A549 (cell line): ENCODE measurements around the gene EFEMP2. TPM values are rescaled to one million over a fixed set of nuclear protein-coding genes. Genes with fewer than 3 reads are reported as not detected.

Experiments
- ATAC-seq, 2 experiments: fragments of 200-7000 bp in 1 of 2; fragments of >200 bp in 1 of 2; cut with Nextera tagmentation in 1 of 2; cut with Tn5 transposase in 1 of 2; 3 replicates each; pipeline versions ENCODE4 v1.8.0 to v1.9.1; 2018 to 2020; ENCODE audit warnings: mild to moderate bottlenecking in 1 of 2, moderate library complexity in 1 of 2
- CTCF ChIA-PET: fragments of 300-600 bp; sonication (Branson Sonifier 250); formaldehyde crosslinking; extraction: SDS; loops from one replicate; lab custom pipeline; 2021; ENCODE audit warnings: antibody characterized with exemption, inconsistent platforms; lab: Yijun Ruan, JAX
- POLR2A ChIA-PET: fragments of 350-600 bp; formaldehyde crosslinking; extraction: SDS; loops from one replicate; lab custom pipeline; 2021; ENCODE audit warnings: antibody characterized with exemption, inconsistent platforms; lab: Yijun Ruan, JAX
- DNase-seq, 2 experiments: peaks; one replicate each; pipeline versions ENCODE4 v3.0.0 to v3.0.0-alpha.2; 2011 to 2016; ENCODE audit warnings: low read depth in 1 of 2, low spot score in 1 of 2
- FAIRE-seq: peaks from 2 replicates; lab custom pipeline; 2011; peaks lifted over from hg19 to GRCh38; lab: Jason Lieb, UNC
- H3K27ac ChIP-seq, 2 experiments: fragments of >200 bp; sonication (Bioruptor Twin); formaldehyde crosslinking; 3 replicates each; pipeline ENCODE4 v1.5.1; 2016 to 2017
- H3K4me1 ChIP-seq: fragments of >200 bp; sonication (Bioruptor Twin); formaldehyde crosslinking; 3 replicates; pipeline ENCODE4 v1.6.1; 2016
- H3K4me2 ChIP-seq: fragments of >200 bp; sonication (Bioruptor Twin); formaldehyde crosslinking; 3 replicates; pipeline ENCODE4 v1.6.1; 2016
- H3K4me3 ChIP-seq: fragments of >200 bp; sonication (Bioruptor Twin); formaldehyde crosslinking; 3 replicates; pipeline ENCODE4 v1.5.1; 2016
- H3K9me3 ChIP-seq: fragments of >200 bp; sonication (Bioruptor Twin); formaldehyde crosslinking; 3 replicates; pipeline ENCODE4 v1.6.1; 2016
- BHLHE40 ChIP-seq: IDR thresholded peaks from 2 replicates; pipeline ENCODE4 v1.6.1; 2012; ENCODE audit warnings: low read depth, low read length, inconsistent platforms
- FOSL2 ChIP-seq, 2 experiments: fragments of 450-650 bp in 1 of 2; fragments of >200 bp in 1 of 2; sonication (Bioruptor Twin) in 1 of 2; formaldehyde crosslinking; IDR thresholded peaks; 2 replicates each; pipeline versions ENCODE4 v1.5.0 to v1.6.1; 2016 to 2020; ENCODE audit warnings: mild to moderate bottlenecking in 1 of 2, moderate library complexity in 1 of 2
- FOXS1 ChIP-seq: fragments of 250-450 bp; sonication (Bioruptor Pico); IDR thresholded peaks from 2 replicates; pipeline ENCODE4 v1.5.0; 2020; ENCODE audit warnings: mild to moderate bottlenecking, moderate library complexity
- GATA3 ChIP-seq: IDR thresholded peaks from 2 replicates; pipeline ENCODE4 v1.6.1; 2012; ENCODE audit warnings: borderline replicate concordance
- HOXA7 ChIP-seq: fragments of 250-450 bp; sonication (Bioruptor Pico); IDR thresholded peaks from 2 replicates; pipeline ENCODE4 v1.5.0; 2020; ENCODE audit warnings: mild to moderate bottlenecking, moderate library complexity
- JUN ChIP-seq, 2 experiments: fragments of >200 bp; sonication (Bioruptor Twin); formaldehyde crosslinking; IDR thresholded peaks; 2 replicates in 1 of 2; 3 replicates in 1 of 2; pipeline ENCODE4 v1.6.1; 2016 to 2017
- JUNB ChIP-seq: fragments of >200 bp; sonication (Bioruptor Twin); formaldehyde crosslinking; IDR thresholded peaks from 2 replicates; pipeline ENCODE4 v1.6.1; 2016
- MAZ ChIP-seq: fragments of 150-350 bp; IDR thresholded peaks from 2 replicates; pipeline ENCODE4 v1.6.1; 2014; ENCODE audit warnings: antibody characterized with exemption, low read depth, low read length, borderline replicate concordance
- NFE2L2 ChIP-seq: fragments of 150-350 bp; conservative IDR thresholded peaks from 2 replicates; pipeline ENCODE4 v1.6.1; 2014; ENCODE audit warnings: low read length
- PHF8 ChIP-seq: fragments of 200-600 bp; sonication (generic); IDR thresholded peaks from 2 replicates; pipeline ENCODE4 v1.6.1; 2016; ENCODE audit warnings: low read depth, mild to moderate bottlenecking, antibody characterized with exemption, moderate library complexity, borderline replicate concordance
- POLR2A ChIP-seq: IDR thresholded peaks from 2 replicates; pipeline ENCODE4 v1.6.1; 2012; ENCODE audit warnings: mild to moderate bottlenecking, low read length
- POLR2AphosphoS2 ChIP-seq: conservative IDR thresholded peaks from 2 replicates; pipeline ENCODE4 v1.6.1; 2012; ENCODE audit warnings: low read length, improper control_type of control experiment, inconsistent platforms
- RCOR1 ChIP-seq: fragments of 150-350 bp; IDR thresholded peaks from 2 replicates; pipeline ENCODE4 v1.6.1; 2014; ENCODE audit warnings: antibody characterized with exemption, low read length, low read depth
- SREBF2 ChIP-seq: fragments of 450-650 bp; IDR thresholded peaks from 2 replicates; pipeline ENCODE4 v1.6.1; 2014; ENCODE audit warnings: mild to moderate bottlenecking, moderate library complexity
- TP53 ChIP-seq: fragments of 250-450 bp; sonication (Bioruptor Pico); IDR thresholded peaks from 2 replicates; pipeline ENCODE4 v1.5.0; 2021; ENCODE audit warnings: mild to moderate bottlenecking, moderate library complexity
- ZFP36 ChIP-seq: fragments of 450-650 bp; IDR thresholded peaks from 2 replicates; pipeline ENCODE4 v1.6.1; 2014; ENCODE audit warnings: borderline replicate concordance; ENCODE audit not compliant: partially characterized antibody
- WGBS: methylation state at CpG from one replicate; pipeline ENCODE4 v1.1.6; 2017; ENCODE audit errors: missing lambda C conversion rate; 5-methylcytosine and 5-hydroxymethylcytosine counted together
- polyA plus RNA-seq, 4 experiments: library from polyadenylated mRNA; depleted of rRNA in 3 of 4; stranded (reverse); fragments of >200 nt; fragmentation: RNase III in 1 of 4; extraction: RNeasy Plus Mini Kit Qiagen cat#74134 plus additional on column Dnase treatment in 1 of 4; gene quantifications; 2 replicates in 3 of 4; 3 replicates in 1 of 4; pipeline ENCODE4 v1.2.3, GENCODE V29; 2011 to 2017
- TF ChIP-seq, protein P1 (sequence below): IDR thresholded peaks from 2 replicates; pipeline ENCODE4 v1.6.1; 2012
- TF ChIP-seq, protein P2 (sequence below): fragments of 200-600 bp; sonication (generic); IDR thresholded peaks from 2 replicates; pipeline ENCODE4 v1.6.1; 2016; ENCODE audit warnings: antibody characterized with exemption, mild to moderate bottlenecking, moderate library complexity
- TF ChIP-seq, protein P3 (sequence below): IDR thresholded peaks from 2 replicates; pipeline ENCODE4 v1.6.1; 2012
- TF ChIP-seq, protein P4 (sequence below): fragments of 450-650 bp; IDR thresholded peaks from 2 replicates; pipeline ENCODE4 v1.6.1; 2014; ENCODE audit warnings: antibody characterized with exemption
- TF ChIP-seq, protein P5 (sequence below): fragments of 250-450 bp; sonication (Bioruptor Pico); IDR thresholded peaks from 2 replicates; pipeline ENCODE4 v1.5.0; 2020; ENCODE audit warnings: low read depth, mild to moderate bottlenecking, moderate library complexity

The EFEMP2 gene
- polyA plus RNA-seq, 2 of the 4 experiments (the other 2 are of a cell fraction), result 1.3 to 1.4 TPM

DNA sequence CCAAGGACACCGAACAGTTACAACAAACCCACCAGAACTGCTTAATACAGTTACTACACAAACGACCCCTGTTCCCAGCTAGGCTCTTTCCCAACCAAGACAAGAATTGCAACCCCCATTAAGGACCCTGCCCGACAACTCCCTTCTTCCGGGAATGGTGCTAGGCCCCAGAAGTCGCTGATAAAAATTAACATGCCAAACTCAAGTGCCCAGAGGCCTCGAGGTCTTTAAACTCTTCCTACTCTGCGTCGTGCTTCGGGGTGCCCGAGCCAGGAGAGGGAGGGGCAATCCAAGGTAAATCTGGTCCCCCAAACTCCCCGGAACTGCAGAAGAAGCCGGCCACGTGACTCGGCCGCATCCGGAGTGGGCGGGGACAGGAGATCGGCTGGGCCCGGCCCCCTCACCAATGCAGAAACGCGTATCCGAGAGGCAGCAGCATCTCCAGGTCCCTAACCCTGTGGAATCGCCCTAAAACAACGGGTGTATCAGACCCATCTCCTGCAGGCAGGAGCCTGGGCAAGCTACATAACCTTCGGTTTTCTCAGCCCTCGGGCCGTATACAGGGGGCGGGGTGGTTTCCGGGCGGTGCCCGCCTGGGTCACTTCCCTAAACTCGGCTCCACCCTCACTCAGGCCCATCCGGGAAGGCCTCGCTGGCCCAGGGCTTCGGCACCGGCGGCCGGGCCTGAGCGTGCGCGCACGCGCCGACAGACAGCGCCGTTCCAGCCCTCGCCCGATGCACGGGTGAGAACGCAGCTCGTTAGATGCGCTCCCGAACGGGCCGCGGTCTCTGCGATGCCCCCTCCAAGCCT is 15.7 kb downstream of the EFEMP2 start:
- Histone ChIP-seq H3K9me3 (no peaks in the 10 kb centered on the region), H3K4me3 (peak overlapping the region; percentile 70), H3K4me2 (peak overlapping the region; percentile 88), H3K27ac (peak overlapping the region; percentile 95 to 97), H3K4me1 (peaks cover 28% of the 10 kb centered on the region)
- FAIRE-seq (no peak), ATAC-seq (peak; percentile 27 to 33), DNase-seq (peak in 1 of 2 experiments; percentile 81)
- WGBS, result 2% methylated on average over 25 of the region's 57 CpGs
- ChIA-PET CTCF (interaction anchor here (0.9 to 1.4 kb wide), 2 partner anchors 28 to 39 kb away, joined by 3 to 4 read pairs; no protein-coding TSS in a partner anchor), POLR2A (interaction anchor here (1.0 to 3.4 kb wide), 2 partner anchors 137 to 146 kb away, joined by 8 to 17 read pairs; partner anchors contain the start of gene RNASEH2C)
- TF ChIP-seq JUN (IDR thresholded peaks at IDR 0.05) (no peak), PHF8 (peak; percentile 27; the same call in 1 of the 2 replicates), POLR2A (peak; percentile 45), SREBF2 (no peak), TP53 (CRISPR knock-in tag) (0 out of 2 replicates have a peak, but pooled peaks have one; percentile 21), POLR2AphosphoS2 (peak; percentile 65; the same call in 1 of the 2 replicates), GATA3 (0 out of 2 replicates have a peak, but pooled peaks have one; percentile 4), HOXA7 (CRISPR knock-in tag) (0 out of 2 replicates have a peak, but pooled peaks have one; percentile 20), FOXS1 (CRISPR knock-in tag) (no peak)
- TF ChIP-seq, protein P1, sequence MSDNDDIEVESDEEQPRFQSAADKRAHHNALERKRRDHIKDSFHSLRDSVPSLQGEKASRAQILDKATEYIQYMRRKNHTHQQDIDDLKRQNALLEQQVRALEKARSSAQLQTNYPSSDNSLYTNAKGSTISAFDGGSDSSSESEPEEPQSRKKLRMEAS, result peak; percentile 57; the same call in 1 of the 2 replicates
- TF ChIP-seq, protein P2, sequence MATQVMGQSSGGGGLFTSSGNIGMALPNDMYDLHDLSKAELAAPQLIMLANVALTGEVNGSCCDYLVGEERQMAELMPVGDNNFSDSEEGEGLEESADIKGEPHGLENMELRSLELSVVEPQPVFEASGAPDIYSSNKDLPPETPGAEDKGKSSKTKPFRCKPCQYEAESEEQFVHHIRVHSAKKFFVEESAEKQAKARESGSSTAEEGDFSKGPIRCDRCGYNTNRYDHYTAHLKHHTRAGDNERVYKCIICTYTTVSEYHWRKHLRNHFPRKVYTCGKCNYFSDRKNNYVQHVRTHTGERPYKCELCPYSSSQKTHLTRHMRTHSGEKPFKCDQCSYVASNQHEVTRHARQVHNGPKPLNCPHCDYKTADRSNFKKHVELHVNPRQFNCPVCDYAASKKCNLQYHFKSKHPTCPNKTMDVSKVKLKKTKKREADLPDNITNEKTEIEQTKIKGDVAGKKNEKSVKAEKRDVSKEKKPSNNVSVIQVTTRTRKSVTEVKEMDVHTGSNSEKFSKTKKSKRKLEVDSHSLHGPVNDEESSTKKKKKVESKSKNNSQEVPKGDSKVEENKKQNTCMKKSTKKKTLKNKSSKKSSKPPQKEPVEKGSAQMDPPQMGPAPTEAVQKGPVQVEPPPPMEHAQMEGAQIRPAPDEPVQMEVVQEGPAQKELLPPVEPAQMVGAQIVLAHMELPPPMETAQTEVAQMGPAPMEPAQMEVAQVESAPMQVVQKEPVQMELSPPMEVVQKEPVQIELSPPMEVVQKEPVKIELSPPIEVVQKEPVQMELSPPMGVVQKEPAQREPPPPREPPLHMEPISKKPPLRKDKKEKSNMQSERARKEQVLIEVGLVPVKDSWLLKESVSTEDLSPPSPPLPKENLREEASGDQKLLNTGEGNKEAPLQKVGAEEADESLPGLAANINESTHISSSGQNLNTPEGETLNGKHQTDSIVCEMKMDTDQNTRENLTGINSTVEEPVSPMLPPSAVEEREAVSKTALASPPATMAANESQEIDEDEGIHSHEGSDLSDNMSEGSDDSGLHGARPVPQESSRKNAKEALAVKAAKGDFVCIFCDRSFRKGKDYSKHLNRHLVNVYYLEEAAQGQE, result 0 out of 2 replicates have a peak, but pooled peaks have one; percentile 11
- TF ChIP-seq, protein P3, sequence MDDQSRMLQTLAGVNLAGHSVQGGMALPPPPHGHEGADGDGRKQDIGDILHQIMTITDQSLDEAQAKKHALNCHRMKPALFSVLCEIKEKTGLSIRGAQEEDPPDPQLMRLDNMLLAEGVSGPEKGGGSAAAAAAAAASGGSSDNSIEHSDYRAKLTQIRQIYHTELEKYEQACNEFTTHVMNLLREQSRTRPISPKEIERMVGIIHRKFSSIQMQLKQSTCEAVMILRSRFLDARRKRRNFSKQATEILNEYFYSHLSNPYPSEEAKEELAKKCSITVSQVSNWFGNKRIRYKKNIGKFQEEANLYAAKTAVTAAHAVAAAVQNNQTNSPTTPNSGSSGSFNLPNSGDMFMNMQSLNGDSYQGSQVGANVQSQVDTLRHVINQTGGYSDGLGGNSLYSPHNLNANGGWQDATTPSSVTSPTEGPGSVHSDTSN, result peak; percentile 13; the same call in 1 of the 2 replicates
- TF ChIP-seq, protein P4, sequence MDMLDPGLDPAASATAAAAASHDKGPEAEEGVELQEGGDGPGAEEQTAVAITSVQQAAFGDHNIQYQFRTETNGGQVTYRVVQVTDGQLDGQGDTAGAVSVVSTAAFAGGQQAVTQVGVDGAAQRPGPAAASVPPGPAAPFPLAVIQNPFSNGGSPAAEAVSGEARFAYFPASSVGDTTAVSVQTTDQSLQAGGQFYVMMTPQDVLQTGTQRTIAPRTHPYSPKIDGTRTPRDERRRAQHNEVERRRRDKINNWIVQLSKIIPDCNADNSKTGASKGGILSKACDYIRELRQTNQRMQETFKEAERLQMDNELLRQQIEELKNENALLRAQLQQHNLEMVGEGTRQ, result peak; percentile 89

DNA sequence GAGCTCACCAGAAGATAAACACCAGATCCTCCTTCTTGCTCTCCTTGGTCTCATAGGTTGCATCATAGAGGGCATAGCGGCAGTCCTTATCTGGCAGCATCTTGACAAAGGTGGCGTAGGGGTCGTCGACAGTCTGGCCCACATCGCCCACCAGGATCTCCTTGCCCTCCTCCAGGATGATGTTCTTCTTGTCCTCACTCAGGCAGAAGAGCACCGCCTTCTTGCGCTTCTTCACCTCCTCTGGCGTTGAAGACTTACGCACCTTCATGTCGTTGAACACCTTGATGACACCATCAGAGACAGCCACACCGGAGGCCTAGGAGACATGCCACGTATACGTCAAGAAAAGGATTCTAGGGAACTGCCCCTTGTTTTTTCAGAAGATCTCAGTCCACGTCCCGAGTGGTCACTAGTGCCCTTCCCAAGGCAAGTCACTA is 16.7 kb downstream of the EFEMP2 start:
- Histone ChIP-seq H3K4me2 (peak overlapping the region; percentile 88), H3K27ac (no peak overlapping the region), H3K9me3 (no peaks in the 10 kb centered on the region), H3K4me1 (peaks cover 23% of the 10 kb centered on the region), H3K4me3 (peak overlapping the region; percentile 70)
- POLR2A ChIA-PET, result no interaction called here
- FAIRE-seq, result no peak
- no peak for ATAC-seq
- WGBS, result 89% methylated on average over 15 of the region's 15 CpGs
- DNase-seq, result no peak
- CTCF ChIA-PET, result interaction anchor here (1.4 kb wide), 1 partner anchor 38 kb away, joined by 4 read pairs; no protein-coding TSS in a partner anchor
- TF ChIP-seq, protein P5, sequence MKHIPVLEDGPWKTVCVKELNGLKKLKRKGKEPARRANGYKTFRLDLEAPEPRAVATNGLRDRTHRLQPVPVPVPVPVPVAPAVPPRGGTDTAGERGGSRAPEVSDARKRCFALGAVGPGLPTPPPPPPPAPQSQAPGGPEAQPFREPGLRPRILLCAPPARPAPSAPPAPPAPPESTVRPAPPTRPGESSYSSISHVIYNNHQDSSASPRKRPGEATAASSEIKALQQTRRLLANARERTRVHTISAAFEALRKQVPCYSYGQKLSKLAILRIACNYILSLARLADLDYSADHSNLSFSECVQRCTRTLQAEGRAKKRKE (CRISPR knock-in tag), result no peak
- no peak for TF ChIP-seq BHLHE40
- no peak; a peak in 1 of 5 replicates for TF ChIP-seq JUN (IDR thresholded peaks at IDR 0.05)
- TF ChIP-seq RCOR1, result no peak
- TF ChIP-seq JUNB, result no peak
- no peak for TF ChIP-seq SREBF2
- no peak for TF ChIP-seq FOSL2 (IDR thresholded peaks at IDR 0.05)
- TF ChIP-seq FOSL2 (CRISPR knock-in tag; IDR thresholded peaks at IDR 0.05), result no peak
- TF ChIP-seq NFE2L2, result no peak
- no peak for TF ChIP-seq MAZ
- no peak for TF ChIP-seq PHF8
- no peak for TF ChIP-seq ZFP36
